NT2/D1 (cell line): ENCODE measurements around the gene MEIS2.

Source experiments
- SUZ12 ChIP-seq: IDR thresholded peaks from 2 replicates; pipeline ENCODE4 v1.6.1; 2011; ENCODE audit not compliant: insufficient read length, insufficient read depth; ENCODE audit errors: extremely low read depth
- YY1 ChIP-seq: IDR thresholded peaks from 2 replicates; pipeline ENCODE4 v1.6.1; 2011; ENCODE audit not compliant: insufficient read length, insufficient read depth
- ZNF274 ChIP-seq: IDR thresholded peaks from 2 replicates; pipeline ENCODE4 v1.6.1; 2011; ENCODE audit warnings: mild to moderate bottlenecking, low read depth, low read length

DNA sequence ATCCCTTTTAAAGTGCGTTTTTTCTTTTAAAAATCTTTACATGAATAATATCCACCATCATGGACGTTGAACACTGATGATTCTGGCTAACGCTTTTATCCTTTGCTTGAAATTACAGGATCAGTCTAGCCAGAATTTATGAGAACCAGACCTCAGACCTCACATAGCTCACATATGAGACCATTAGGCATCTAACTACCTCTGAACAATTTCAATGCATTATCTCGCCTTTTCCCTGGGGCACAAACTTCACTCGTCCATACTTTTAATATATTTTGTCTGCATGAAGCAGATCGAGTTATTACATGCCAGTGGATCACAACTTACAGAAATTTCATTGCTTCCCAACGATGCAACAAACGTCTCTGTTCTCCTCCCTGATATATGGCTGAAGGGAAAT is 105.6 kb downstream of the MEIS2 start:
- TF ChIP-seq ZNF274 (no peak), YY1 (no peak), SUZ12 (no peak)
